GM12878 (cell line): ENCODE data around the gene CD99. TPM values are rescaled to one million over a fixed set of nuclear protein-coding genes. Genes with fewer than 3 reads are reported as not detected.

Experiments
- ATAC-seq: fragments of 200-7000 bp; cut with Tn5 transposase; 3 replicates; pipeline ENCODE4 v1.9.1; 2020; ENCODE audit warnings: mild to moderate bottlenecking, moderate library complexity
- BruUV-seq: library from RNA; stranded (reverse); fragments of 400-500 nt; replicated peaks from 2 replicates; lab custom pipeline; 2021; lab: Mats Ljungman, UMichigan
- CTCF ChIA-PET: fragments of 300-600 bp; sonication (Branson Sonifier 250); formaldehyde crosslinking; extraction: SDS; loops from one replicate; lab custom pipeline; 2021; ENCODE audit warnings: inconsistent platforms; lab: Yijun Ruan, JAX
- POLR2A ChIA-PET: fragments of 350-600 bp; formaldehyde crosslinking; extraction: SDS; loops from one replicate; lab custom pipeline; 2021; ENCODE audit warnings: inconsistent platforms; lab: Charles Lee
- RAD21 ChIA-PET: fragments of 300-600 bp; sonication (Branson Sonifier 250); formaldehyde crosslinking; loops from one replicate; lab custom pipeline; 2023; ENCODE audit warnings: antibody characterized with exemption; ENCODE audit not compliant: unreplicated experiment; lab: Charles Lee
- SMC1A ChIA-PET: fragments of 300-600 bp; sonication (Branson Sonifier 250); formaldehyde crosslinking; loops from one replicate; lab custom pipeline; 2023; ENCODE audit not compliant: unreplicated experiment, uncharacterized antibody; lab: Charles Lee
- DNase-seq: peaks from one replicate; pipeline ENCODE4 v3.0.0-alpha.2; 2011; ENCODE audit warnings: low read depth, low spot score
- FAIRE-seq: peaks from 3 replicates; lab custom pipeline; 2011; peaks lifted over from hg19 to GRCh38; lab: Jason Lieb, UNC
- H2AFZ ChIP-seq: 2 replicates; pipeline ENCODE4 v1.6.0; 2011; ENCODE audit warnings: low read depth, low read length, control low read depth; ENCODE audit not compliant: control insufficient read depth
- H3K27ac ChIP-seq: 2 replicates; pipeline ENCODE4 v1.5.1; 2011; ENCODE audit warnings: control low read depth; ENCODE audit not compliant: control insufficient read depth, insufficient read depth
- H3K27me3 ChIP-seq, 2 experiments: replicated peaks in 1 of 2; 2 replicates each; pipeline versions ENCODE4 v1.6.0 to v1.6.1; 2011; ENCODE audit warnings: low read length in 1 of 2; ENCODE audit not compliant: control insufficient read depth in 2 of 2, insufficient read depth in 2 of 2
- H3K36me3 ChIP-seq, 2 experiments: 2 replicates each; pipeline ENCODE4 v1.5.1; 2011; ENCODE audit warnings: low read length in 1 of 2; ENCODE audit not compliant: control insufficient read depth in 2 of 2, insufficient read depth in 2 of 2
- H3K4me1 ChIP-seq: 2 replicates; pipeline ENCODE4 v1.6.1; 2011; ENCODE audit warnings: mild to moderate bottlenecking, low read length, moderate library complexity, mixed read lengths; ENCODE audit not compliant: control insufficient read depth, insufficient read depth
- H3K4me2 ChIP-seq: 2 replicates; pipeline ENCODE4 v1.6.0; 2011; ENCODE audit warnings: control low read depth; ENCODE audit not compliant: control insufficient read depth, insufficient read depth
- H3K4me3 ChIP-seq: fragments of 200-600 bp; sonication (generic); 2 replicates; pipeline ENCODE4 v1.5.1; 2016
- H3K79me2 ChIP-seq: 2 replicates; pipeline ENCODE4 v1.6.0; 2011; ENCODE audit warnings: low read length; ENCODE audit not compliant: control insufficient read depth, insufficient read depth
- H3K9ac ChIP-seq: 2 replicates; pipeline ENCODE4 v1.8.0; 2011; ENCODE audit warnings: low read length, control low read depth, mixed read lengths; ENCODE audit not compliant: control insufficient read depth, insufficient read depth
- H3K9me3 ChIP-seq: replicated peaks from 3 replicates; pipeline ENCODE4 v1.5.1; 2011; ENCODE audit warnings: mild to moderate bottlenecking, low read length; ENCODE audit not compliant: control insufficient read depth, insufficient read depth
- H4K20me1 ChIP-seq: 2 replicates; pipeline ENCODE4 v1.6.0; 2011; ENCODE audit not compliant: control insufficient read depth, insufficient read depth
- FOS ChIP-seq: IDR thresholded peaks from 3 replicates; pipeline ENCODE4 v1.6.1; 2011; ENCODE audit warnings: borderline replicate concordance; ENCODE audit not compliant: insufficient read length; ENCODE audit errors: extremely low read depth
- SREBF1 ChIP-seq: IDR thresholded peaks from 2 replicates; pipeline ENCODE4 v1.6.1; 2012; ENCODE audit warnings: mild to moderate bottlenecking, low read length
- ZNF274 ChIP-seq: IDR thresholded peaks from one replicate; pipeline ENCODE4 v1.8.0; 2011; ENCODE audit not compliant: insufficient read length, insufficient read depth
- WGBS: methylation state at CpG from one replicate; pipeline ENCODE4 v1.1.6; 2016; ENCODE audit warnings: low lambda C conversion rate; ENCODE audit not compliant: insufficient replicate concordance, insufficient coverage; ENCODE audit errors: missing lambda C conversion rate; 5-methylcytosine and 5-hydroxymethylcytosine counted together
- in situ Hi-C: fragments of 300-500 bp; cut with MboI; formaldehyde crosslinking; loops from 9 replicates; pipeline ENCODE4 v1.14.3; 2018; ENCODE audit warnings: mixed read lengths
- intact Hi-C: fragments of 100-400 bp; cut with micrococcal nuclease; formaldehyde crosslinking; loops from one replicate; pipeline ENCODE4 v1.14.2; 2022; ENCODE audit not compliant: unreplicated experiment
- polyA plus RNA-seq, 11 experiments: library from polyadenylated mRNA; depleted of rRNA in 4 of 11; unstranded in 6 of 11; stranded (reverse) in 5 of 11; fragments of >200 nt; fragmentation: Nextera tagmentation in 4 of 11; fragmentation: Illumina TruSeq in 1 of 11; extraction: Ambion mirVana in 4 of 11; extraction: Trizol in 1 of 11; gene quantifications; 1 replicate in 1 of 11; 2 replicates in 10 of 11; pipeline versions ENCODE4 v1.2.1 to v1.2.3, GENCODE V29; 2011 to 2016; ENCODE audit warnings: inconsistent platforms in 2 of 11, missing spikeins in 2 of 11, low read depth in 1 of 11
- total RNA-seq, 4 experiments: library from RNA; depleted of rRNA in 3 of 4; stranded (reverse); fragments of >200 nt in 3 of 4; fragmentation: Illumina TruSeq in 1 of 4; extraction: Trizol in 1 of 4; gene quantifications; 2 replicates each; pipeline versions ENCODE4 v1.2.1 to v1.2.3, GENCODE V29; 2013 to 2021
- TF ChIP-seq, protein P1 (sequence below): IDR thresholded peaks from 2 replicates; pipeline ENCODE4 v1.6.1; 2011; ENCODE audit warnings: low read depth, mild to moderate bottlenecking, low read length, moderate library complexity, borderline replicate concordance; ENCODE audit errors: extremely low read depth
- TF ChIP-seq, protein P2 (sequence below): fragments of 450-650 bp; IDR thresholded peaks from 2 replicates; pipeline ENCODE4 v1.6.1; 2017; ENCODE audit warnings: mild to moderate bottlenecking, moderate library complexity
- TF ChIP-seq, protein P3 (sequence below): fragments of 450-650 bp; IDR thresholded peaks from 2 replicates; pipeline ENCODE4 v1.6.1; 2018; ENCODE audit warnings: mild to moderate bottlenecking, low read depth, moderate library complexity; ENCODE audit not compliant: partially characterized antibody
- TF ChIP-seq, protein P4 (sequence below): IDR thresholded peaks from 2 replicates; pipeline ENCODE4 v1.6.1; 2011; ENCODE audit warnings: borderline replicate concordance, low read depth, mild to moderate bottlenecking, moderate library complexity, low read length; ENCODE audit not compliant: insufficient read depth, poor library complexity, severe bottlenecking
- TF ChIP-seq, protein P5 (sequence below), 3 experiments: IDR thresholded peaks in 2 of 3; conservative IDR thresholded peaks in 1 of 3; 2 replicates each; pipeline ENCODE4 v1.5.1; 2011; ENCODE audit warnings: low read depth in 3 of 3, low read length in 3 of 3, mild to moderate bottlenecking in 3 of 3, control low read depth in 2 of 3, moderate library complexity in 2 of 3, inconsistent platforms in 1 of 3, mixed read lengths in 1 of 3; ENCODE audit not compliant: control insufficient read depth in 2 of 3, insufficient read depth in 1 of 3; ENCODE audit errors: extremely low read depth in 1 of 3

Gene CD99
- total and polyA plus RNA-seq, 10 of the 15 experiments (the other 5 are each of a cell fraction or from before 2014, with no cell fraction given), result 24.8 to 242 (median 158) TPM

DNA sequence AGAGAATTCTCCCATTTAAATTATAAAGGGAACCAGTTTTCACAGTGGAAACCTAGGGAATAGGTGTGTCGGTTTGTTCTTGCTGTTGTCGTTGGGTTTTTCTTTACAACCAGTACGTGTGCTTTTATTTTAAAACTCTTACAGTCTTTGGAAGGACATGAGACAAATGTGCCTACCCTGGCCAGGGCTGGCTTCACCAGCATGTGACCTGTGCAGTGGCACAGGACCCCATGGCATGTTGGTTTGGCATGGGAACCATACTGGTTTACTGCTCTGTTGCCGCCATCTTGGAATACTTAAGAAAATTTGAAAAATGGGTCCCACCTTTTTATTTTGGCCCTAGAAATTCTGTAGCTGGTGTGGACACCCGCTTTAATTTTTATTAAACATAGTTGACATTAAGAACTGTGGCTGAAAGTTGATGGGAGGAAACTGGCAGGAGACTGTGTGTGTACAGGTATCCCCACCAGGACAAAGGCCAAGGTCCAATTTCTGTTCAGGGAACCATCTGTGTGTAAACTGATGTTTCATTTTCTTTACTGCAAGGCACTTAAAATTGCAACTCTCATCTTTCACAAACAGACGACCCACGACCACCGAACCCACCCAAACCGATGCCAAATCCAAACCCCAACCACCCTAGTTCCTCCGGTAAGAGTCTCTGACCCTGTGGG is 28.8 kb downstream of the CD99 start:
- no peak overlapping the region for H3K9ac ChIP-seq
- H3K27ac ChIP-seq, result no peak overlapping the region
- no peak overlapping the region for H2AFZ ChIP-seq
- TF ChIP-seq, protein P1, sequence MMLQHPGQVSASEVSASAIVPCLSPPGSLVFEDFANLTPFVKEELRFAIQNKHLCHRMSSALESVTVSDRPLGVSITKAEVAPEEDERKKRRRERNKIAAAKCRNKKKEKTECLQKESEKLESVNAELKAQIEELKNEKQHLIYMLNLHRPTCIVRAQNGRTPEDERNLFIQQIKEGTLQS, result no peak
- TF ChIP-seq FOS, result no peak
- TF ChIP-seq, protein P2, sequence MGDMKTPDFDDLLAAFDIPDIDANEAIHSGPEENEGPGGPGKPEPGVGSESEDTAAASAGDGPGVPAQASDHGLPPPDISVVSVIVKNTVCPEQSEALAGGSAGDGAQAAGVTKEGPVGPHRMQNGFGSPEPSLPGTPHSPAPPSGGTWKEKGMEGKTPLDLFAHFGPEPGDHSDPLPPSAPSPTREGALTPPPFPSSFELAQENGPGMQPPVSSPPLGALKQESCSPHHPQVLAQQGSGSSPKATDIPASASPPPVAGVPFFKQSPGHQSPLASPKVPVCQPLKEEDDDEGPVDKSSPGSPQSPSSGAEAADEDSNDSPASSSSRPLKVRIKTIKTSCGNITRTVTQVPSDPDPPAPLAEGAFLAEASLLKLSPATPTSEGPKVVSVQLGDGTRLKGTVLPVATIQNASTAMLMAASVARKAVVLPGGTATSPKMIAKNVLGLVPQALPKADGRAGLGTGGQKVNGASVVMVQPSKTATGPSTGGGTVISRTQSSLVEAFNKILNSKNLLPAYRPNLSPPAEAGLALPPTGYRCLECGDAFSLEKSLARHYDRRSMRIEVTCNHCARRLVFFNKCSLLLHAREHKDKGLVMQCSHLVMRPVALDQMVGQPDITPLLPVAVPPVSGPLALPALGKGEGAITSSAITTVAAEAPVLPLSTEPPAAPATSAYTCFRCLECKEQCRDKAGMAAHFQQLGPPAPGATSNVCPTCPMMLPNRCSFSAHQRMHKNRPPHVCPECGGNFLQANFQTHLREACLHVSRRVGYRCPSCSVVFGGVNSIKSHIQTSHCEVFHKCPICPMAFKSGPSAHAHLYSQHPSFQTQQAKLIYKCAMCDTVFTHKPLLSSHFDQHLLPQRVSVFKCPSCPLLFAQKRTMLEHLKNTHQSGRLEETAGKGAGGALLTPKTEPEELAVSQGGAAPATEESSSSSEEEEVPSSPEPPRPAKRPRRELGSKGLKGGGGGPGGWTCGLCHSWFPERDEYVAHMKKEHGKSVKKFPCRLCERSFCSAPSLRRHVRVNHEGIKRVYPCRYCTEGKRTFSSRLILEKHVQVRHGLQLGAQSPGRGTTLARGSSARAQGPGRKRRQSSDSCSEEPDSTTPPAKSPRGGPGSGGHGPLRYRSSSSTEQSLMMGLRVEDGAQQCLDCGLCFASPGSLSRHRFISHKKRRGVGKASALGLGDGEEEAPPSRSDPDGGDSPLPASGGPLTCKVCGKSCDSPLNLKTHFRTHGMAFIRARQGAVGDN, result no peak
- TF ChIP-seq, protein P3, sequence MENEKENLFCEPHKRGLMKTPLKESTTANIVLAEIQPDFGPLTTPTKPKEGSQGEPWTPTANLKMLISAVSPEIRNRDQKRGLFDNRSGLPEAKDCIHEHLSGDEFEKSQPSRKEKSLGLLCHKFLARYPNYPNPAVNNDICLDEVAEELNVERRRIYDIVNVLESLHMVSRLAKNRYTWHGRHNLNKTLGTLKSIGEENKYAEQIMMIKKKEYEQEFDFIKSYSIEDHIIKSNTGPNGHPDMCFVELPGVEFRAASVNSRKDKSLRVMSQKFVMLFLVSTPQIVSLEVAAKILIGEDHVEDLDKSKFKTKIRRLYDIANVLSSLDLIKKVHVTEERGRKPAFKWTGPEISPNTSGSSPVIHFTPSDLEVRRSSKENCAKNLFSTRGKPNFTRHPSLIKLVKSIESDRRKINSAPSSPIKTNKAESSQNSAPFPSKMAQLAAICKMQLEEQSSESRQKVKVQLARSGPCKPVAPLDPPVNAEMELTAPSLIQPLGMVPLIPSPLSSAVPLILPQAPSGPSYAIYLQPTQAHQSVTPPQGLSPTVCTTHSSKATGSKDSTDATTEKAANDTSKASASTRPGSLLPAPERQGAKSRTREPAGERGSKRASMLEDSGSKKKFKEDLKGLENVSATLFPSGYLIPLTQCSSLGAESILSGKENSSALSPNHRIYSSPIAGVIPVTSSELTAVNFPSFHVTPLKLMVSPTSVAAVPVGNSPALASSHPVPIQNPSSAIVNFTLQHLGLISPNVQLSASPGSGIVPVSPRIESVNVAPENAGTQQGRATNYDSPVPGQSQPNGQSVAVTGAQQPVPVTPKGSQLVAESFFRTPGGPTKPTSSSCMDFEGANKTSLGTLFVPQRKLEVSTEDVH, result no peak
- TF ChIP-seq ZNF274, result no peak
- no peak for TF ChIP-seq SREBF1
- TF ChIP-seq, protein P4, sequence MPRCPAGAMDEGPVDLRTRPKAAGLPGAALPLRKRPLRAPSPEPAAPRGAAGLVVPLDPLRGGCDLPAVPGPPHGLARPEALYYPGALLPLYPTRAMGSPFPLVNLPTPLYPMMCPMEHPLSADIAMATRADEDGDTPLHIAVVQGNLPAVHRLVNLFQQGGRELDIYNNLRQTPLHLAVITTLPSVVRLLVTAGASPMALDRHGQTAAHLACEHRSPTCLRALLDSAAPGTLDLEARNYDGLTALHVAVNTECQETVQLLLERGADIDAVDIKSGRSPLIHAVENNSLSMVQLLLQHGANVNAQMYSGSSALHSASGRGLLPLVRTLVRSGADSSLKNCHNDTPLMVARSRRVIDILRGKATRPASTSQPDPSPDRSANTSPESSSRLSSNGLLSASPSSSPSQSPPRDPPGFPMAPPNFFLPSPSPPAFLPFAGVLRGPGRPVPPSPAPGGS, result no peak
- TF ChIP-seq, protein P5, sequence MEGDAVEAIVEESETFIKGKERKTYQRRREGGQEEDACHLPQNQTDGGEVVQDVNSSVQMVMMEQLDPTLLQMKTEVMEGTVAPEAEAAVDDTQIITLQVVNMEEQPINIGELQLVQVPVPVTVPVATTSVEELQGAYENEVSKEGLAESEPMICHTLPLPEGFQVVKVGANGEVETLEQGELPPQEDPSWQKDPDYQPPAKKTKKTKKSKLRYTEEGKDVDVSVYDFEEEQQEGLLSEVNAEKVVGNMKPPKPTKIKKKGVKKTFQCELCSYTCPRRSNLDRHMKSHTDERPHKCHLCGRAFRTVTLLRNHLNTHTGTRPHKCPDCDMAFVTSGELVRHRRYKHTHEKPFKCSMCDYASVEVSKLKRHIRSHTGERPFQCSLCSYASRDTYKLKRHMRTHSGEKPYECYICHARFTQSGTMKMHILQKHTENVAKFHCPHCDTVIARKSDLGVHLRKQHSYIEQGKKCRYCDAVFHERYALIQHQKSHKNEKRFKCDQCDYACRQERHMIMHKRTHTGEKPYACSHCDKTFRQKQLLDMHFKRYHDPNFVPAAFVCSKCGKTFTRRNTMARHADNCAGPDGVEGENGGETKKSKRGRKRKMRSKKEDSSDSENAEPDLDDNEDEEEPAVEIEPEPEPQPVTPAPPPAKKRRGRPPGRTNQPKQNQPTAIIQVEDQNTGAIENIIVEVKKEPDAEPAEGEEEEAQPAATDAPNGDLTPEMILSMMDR (IDR thresholded peaks at IDR 0.05 in 2 of 3, conservative IDR thresholded peaks at IDR 0.05 in 1 of 3; ENCODE audit: control insufficient read depth in 2 of 3, extremely low read depth in 1 of 3, insufficient read depth in 1 of 3, low read depth in 3 of 3, low read length in 3 of 3), result no peak
- ATAC-seq, result no peak
- H3K9me3 ChIP-seq, result no peaks in the 10 kb centered on the region
- no TSS peak for BruUV-seq
- no peaks in the 10 kb centered on the region for H4K20me1 ChIP-seq
- ChIA-PET CTCF (no interaction called here), RAD21 (no interaction called here), POLR2A (no interaction called here), SMC1A (no interaction called here)
- H3K79me2 ChIP-seq, result no peaks in the 10 kb centered on the region
- no peaks in the 10 kb centered on the region for H3K27me3 ChIP-seq
- H3K4me1 ChIP-seq, result no peaks in the 10 kb centered on the region
- no peak overlapping the region for H3K4me3 ChIP-seq
- in situ Hi-C loops (no loop called here), intact Hi-C loops (no loop called here)
- 96% methylated on average over 10 of the region's 10 CpGs for WGBS
- peaks cover 10% of the 10 kb centered on the region in 2 experiments; a peak in 3 of 4 replicates for H3K36me3 ChIP-seq
- FAIRE-seq, result no peak
- H3K4me2 ChIP-seq, result no peak overlapping the region
- DNase-seq, result no peak
